ENCODE data around the gene MACROD2.

GRCh38 chr20:15579688-15580087 is 1584.4 kb downstream of the MACROD2 start:
- TF ChIP-seq CTCF (IDR thresholded peaks at IDR 0.05; ENCODE audit: poor library complexity, severe bottlenecking) (no peak), EP300 (conservative IDR thresholded peaks at IDR 0.05; ENCODE audit: poor library complexity, severe bottlenecking) (no peak), REST (IDR thresholded peaks at IDR 0.05; ENCODE audit: borderline replicate concordance) (no peak), RAD21 (conservative IDR thresholded peaks at IDR 0.05) (no peak)
